VCaP (cell line): ENCODE data around the gene MACROD2.
A peak's percentile ranks its signal among the peaks of the same experiment; 100 is the strongest.

ENCODE experiments used
- H3K27ac ChIP-seq: fragments of 450-650 bp; 2 replicates; pipeline ENCODE4 v1.5.1; 2017
- TF ChIP-seq, protein P1 (sequence below): fragments of 450-650 bp; conservative IDR thresholded peaks from 2 replicates; pipeline ENCODE4 v1.5.1; 2017; ENCODE audit warnings: mild to moderate bottlenecking, moderate library complexity

Gene MACROD2

DNA sequence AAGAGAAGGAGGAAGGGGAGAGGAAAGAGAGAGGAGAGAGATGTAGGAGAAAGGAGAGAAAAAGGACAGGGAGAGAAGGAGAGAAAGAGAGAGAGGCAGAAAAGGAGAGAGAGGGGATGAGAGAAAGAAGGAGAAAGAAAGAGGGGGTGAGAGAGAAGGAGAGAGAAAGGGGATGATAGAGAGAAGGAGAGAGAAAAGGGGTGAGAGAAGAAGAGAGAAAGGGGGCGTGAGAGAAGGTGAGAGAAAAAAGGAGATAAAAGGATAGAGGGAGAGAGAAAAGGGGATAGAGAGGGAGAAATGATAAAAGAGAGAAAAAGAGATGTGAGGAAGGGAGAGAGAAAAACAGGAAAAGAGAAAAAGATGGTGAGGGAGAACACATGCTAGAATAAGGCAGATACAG is 1644.5 kb downstream of the MACROD2 start:
- no peak overlapping the region for H3K27ac ChIP-seq
- TF ChIP-seq, protein P1, sequence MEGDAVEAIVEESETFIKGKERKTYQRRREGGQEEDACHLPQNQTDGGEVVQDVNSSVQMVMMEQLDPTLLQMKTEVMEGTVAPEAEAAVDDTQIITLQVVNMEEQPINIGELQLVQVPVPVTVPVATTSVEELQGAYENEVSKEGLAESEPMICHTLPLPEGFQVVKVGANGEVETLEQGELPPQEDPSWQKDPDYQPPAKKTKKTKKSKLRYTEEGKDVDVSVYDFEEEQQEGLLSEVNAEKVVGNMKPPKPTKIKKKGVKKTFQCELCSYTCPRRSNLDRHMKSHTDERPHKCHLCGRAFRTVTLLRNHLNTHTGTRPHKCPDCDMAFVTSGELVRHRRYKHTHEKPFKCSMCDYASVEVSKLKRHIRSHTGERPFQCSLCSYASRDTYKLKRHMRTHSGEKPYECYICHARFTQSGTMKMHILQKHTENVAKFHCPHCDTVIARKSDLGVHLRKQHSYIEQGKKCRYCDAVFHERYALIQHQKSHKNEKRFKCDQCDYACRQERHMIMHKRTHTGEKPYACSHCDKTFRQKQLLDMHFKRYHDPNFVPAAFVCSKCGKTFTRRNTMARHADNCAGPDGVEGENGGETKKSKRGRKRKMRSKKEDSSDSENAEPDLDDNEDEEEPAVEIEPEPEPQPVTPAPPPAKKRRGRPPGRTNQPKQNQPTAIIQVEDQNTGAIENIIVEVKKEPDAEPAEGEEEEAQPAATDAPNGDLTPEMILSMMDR, result no peak

- H3K27ac ChIP-seq, result 0 out of 2 replicates have a peak overlapping the region, but pooled peaks have one; percentile 18
- TF ChIP-seq, protein P1, result no peak
These were observed 1646.8 kb downstream of the MACROD2 start for GRCh38 chr20:15642109-15642508.

- H3K27ac ChIP-seq, result no peak overlapping the region
- TF ChIP-seq, protein P1, result no peak
These were observed 1647.4 kb downstream of the MACROD2 start for GRCh38 chr20:15642676-15643075.

DNA sequence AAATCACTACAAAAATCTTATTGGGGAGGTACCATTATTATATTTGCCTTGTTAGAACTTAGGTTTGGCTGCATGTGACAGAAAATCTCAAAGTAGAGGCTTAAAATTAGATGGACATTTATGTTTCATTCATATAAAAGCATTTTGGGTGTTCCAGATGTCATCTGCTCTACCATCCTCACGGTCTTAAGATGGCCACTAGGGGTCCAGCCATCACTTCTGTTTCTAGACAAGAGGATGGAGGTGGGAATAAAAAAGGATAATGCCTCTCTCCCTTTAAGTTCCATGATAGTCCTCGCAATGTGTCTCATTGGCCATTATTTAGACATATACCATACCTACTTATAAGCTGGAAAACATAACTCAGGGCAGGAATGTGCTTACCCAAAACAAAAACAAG is 1648.4 kb downstream of the MACROD2 start:
- TF ChIP-seq, protein P1, result peak; percentile 36; the same call in 1 of the 2 replicates
- H3K27ac ChIP-seq, result no peak overlapping the region

DNA sequence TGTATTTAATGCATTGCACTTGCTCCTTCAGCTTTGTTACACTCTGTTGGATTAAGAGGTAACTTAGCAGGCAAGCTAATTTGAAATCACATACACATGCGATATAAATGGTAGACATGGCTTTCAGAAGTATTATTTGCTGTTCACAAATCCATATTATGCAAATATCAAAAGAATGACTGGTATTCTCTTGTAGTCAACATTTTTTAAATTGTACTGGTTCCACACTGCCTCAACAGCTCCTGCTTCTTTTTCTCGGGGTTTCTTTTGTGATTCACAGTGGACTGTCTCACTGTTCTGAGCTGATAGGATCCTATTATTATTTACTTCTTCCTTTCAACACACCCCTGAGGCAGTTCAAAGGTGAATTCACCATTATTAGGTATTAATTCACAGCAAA is 1650.5 kb downstream of the MACROD2 start:
- H3K27ac ChIP-seq, result no peak overlapping the region
- TF ChIP-seq, protein P1, result no peak

GRCh38 chr20:15653396-15654207 is 1658.3 kb downstream of the MACROD2 start:
- no peak overlapping the region for H3K27ac ChIP-seq
- TF ChIP-seq, protein P1, result no peak

- TF ChIP-seq, protein P1, result peak; percentile 84
These were observed 1658.9 kb downstream of the MACROD2 start for GRCh38 chr20:15654208-15654649.

More at GRCh38 chr20:15654208-15654649, 1658.9 kb downstream of the MACROD2 start:
- H3K27ac ChIP-seq, result no peak overlapping the region
